HG02571 (cell line): ENCODE data around the gene USP32.

ENCODE experiments used
- ATAC-seq: cut with Tn5 transposase; IDR thresholded peaks from one replicate; pipeline ENCODE4 v1.9.1; 2021; ENCODE audit warnings: mild to moderate bottlenecking, moderate library complexity; ENCODE audit not compliant: unreplicated experiment

The USP32 gene

GRCh38 chr17:60304502-60304901 is 87.4 kb downstream of the USP32 start:
- no peak for ATAC-seq

- ATAC-seq: no peak
Measured at GRCh38 chr17:60303406-60304099, 88.4 kb downstream of the USP32 start.

GRCh38 chr17:60301649-60302048 is 90.3 kb downstream of the USP32 start:
- ATAC-seq: no peak

- no peak for ATAC-seq
Measured at GRCh38 chr17:60300949-60301348, 91.0 kb downstream of the USP32 start.

- ATAC-seq: no peak
Measured at GRCh38 chr17:60300011-60300410, 91.9 kb downstream of the USP32 start.

- no peak for ATAC-seq
Measured at GRCh38 chr17:60297760-60298401, 94.1 kb downstream of the USP32 start.

GRCh38 chr17:60296177-60296576 is 95.8 kb downstream of the USP32 start:
- no peak for ATAC-seq

GRCh38 chr17:60293580-60294335 is 98.2 kb downstream of the USP32 start:
- ATAC-seq: no peak

GRCh38 chr17:60292697-60293096 is 99.2 kb downstream of the USP32 start:
- no peak for ATAC-seq

- no peak for ATAC-seq
Measured at GRCh38 chr17:60284709-60285108, 107.2 kb downstream of the USP32 start.

- no peak for ATAC-seq
Measured at GRCh38 chr17:60283816-60284215, 108.1 kb downstream of the USP32 start.

GRCh38 chr17:60280673-60281072 is 111.3 kb downstream of the USP32 start:
- no peak for ATAC-seq

- ATAC-seq: no peak
Measured at GRCh38 chr17:60278237-60278636, 113.7 kb downstream of the USP32 start.

- no peak for ATAC-seq
Measured at GRCh38 chr17:60277258-60277657, 114.7 kb downstream of the USP32 start.

GRCh38 chr17:60269417-60269816 is 122.5 kb downstream of the USP32 start:
- ATAC-seq: no peak

GRCh38 chr17:60260540-60260939 is 131.4 kb downstream of the USP32 start:
- ATAC-seq: no peak

- ATAC-seq: no peak
Measured at GRCh38 chr17:60258313-60258712, 133.6 kb downstream of the USP32 start.

- ATAC-seq: no peak
Measured at GRCh38 chr17:60256174-60256573, 135.8 kb downstream of the USP32 start.

- ATAC-seq: no peak
Measured at GRCh38 chr17:60253048-60253447, 138.9 kb downstream of the USP32 start.

GRCh38 chr17:60252459-60252858 is 139.5 kb downstream of the USP32 start:
- no peak for ATAC-seq

- ATAC-seq: no peak
Measured at GRCh38 chr17:60249290-60249826, 142.6 kb downstream of the USP32 start.
